ENCODE measurements around the gene CACNA2D3.

The CACNA2D3 gene

GRCh38 chr3:55007971-55008370 lies 885.6 kb downstream of the CACNA2D3 start:
- no peak for DNase-seq (ENCODE audit: low spot score)
- H2BK15ac ChIP-seq (ENCODE audit: low read length) = no peak overlapping the region
- H3K4ac ChIP-seq (ENCODE audit: low read length) = no peak overlapping the region
- H4K8ac ChIP-seq (ENCODE audit: low read depth, low read length) = no peak overlapping the region
- no peak overlapping the region for H3K4me3 ChIP-seq (ENCODE audit: low read length in 2 of 2)
- no peak overlapping the region for H2BK5ac ChIP-seq (ENCODE audit: low read length)
- H4K91ac ChIP-seq (ENCODE audit: low read depth, low read length, poor library complexity) = no peak overlapping the region
- H3K14ac ChIP-seq (ENCODE audit: low read length) = no peak overlapping the region
- H3K4me1 ChIP-seq (ENCODE audit: control insufficient read depth in 2 of 2, insufficient read depth in 1 of 2, low read depth in 1 of 2, low read length in 2 of 2) = peaks cover 0 to 4% of the 10 kb centered on the region in 2 donors
- H3K79me1 ChIP-seq (ENCODE audit: low read depth, low read length) = no peaks in the 10 kb centered on the region
- H2BK12ac ChIP-seq (ENCODE audit: low read length) = no peak overlapping the region
- H3K23ac ChIP-seq (ENCODE audit: low read depth, low read length, poor library complexity) = no peak overlapping the region
- no peak overlapping the region for H2AK5ac ChIP-seq (ENCODE audit: low read depth, low read length)
- H2BK120ac ChIP-seq (ENCODE audit: low read depth, low read length) = no peak overlapping the region
- WGBS, 2 donors (ENCODE audit: extremely low coverage in 2 of 2, insufficient read length in 2 of 2, insufficient replicate concordance in 1 of 2) = no CpG with 5 or more reads among the region's 1 CpG
- no peak overlapping the region for H3K4me2 ChIP-seq (ENCODE audit: insufficient read depth, low read length, poor library complexity, severe bottlenecking)
- no peak overlapping the region for H2AFZ ChIP-seq (ENCODE audit: low read length)
- H3K9ac ChIP-seq (ENCODE audit: low read depth, low read length, poor library complexity) = no peak overlapping the region
- H3K9me3 ChIP-seq (replicated peaks in 1 of 2; ENCODE audit: control insufficient read depth in 2 of 2, insufficient read depth in 1 of 2, low read depth in 1 of 2, low read length in 2 of 2) = no peaks in the 10 kb centered on the region
- H3K36me3 ChIP-seq (replicated peaks in 1 of 2; ENCODE audit: control insufficient read depth in 2 of 2, insufficient read depth in 2 of 2, low read length in 2 of 2) = no peaks in the 10 kb centered on the region
- H3K18ac ChIP-seq (ENCODE audit: low read length) = no peak overlapping the region
- no peak overlapping the region for H3K27ac ChIP-seq (replicated peaks; ENCODE audit: low read length)
- no peaks in the 10 kb centered on the region for H3K27me3 ChIP-seq (ENCODE audit: control insufficient read depth in 3 of 3, insufficient read depth in 3 of 3, low read depth in 1 of 3, low read length in 3 of 3)

GRCh38 chr3:55009372-55009771 lies 887.0 kb downstream of the CACNA2D3 start:
- no peak overlapping the region for H2BK5ac ChIP-seq (ENCODE audit: low read length)
- no peaks in the 10 kb centered on the region for H3K9me3 ChIP-seq (replicated peaks in 1 of 2; ENCODE audit: control insufficient read depth in 2 of 2, insufficient read depth in 1 of 2, low read depth in 1 of 2, low read length in 2 of 2)
- H4K8ac ChIP-seq (ENCODE audit: low read depth, low read length) = no peak overlapping the region
- no peak overlapping the region for H3K4me3 ChIP-seq (ENCODE audit: low read length in 2 of 2)
- H3K27me3 ChIP-seq (ENCODE audit: control insufficient read depth in 3 of 3, insufficient read depth in 3 of 3, low read depth in 1 of 3, low read length in 3 of 3) = no peaks in the 10 kb centered on the region
- H2AFZ ChIP-seq (ENCODE audit: low read length) = no peak overlapping the region
- peak overlapping the region; percentile 7 for H2BK12ac ChIP-seq (ENCODE audit: low read length)
- no peak overlapping the region for H3K18ac ChIP-seq (ENCODE audit: low read length)
- H2BK15ac ChIP-seq (ENCODE audit: low read length) = no peak overlapping the region
- no peak for DNase-seq (ENCODE audit: low spot score)
- H3K9ac ChIP-seq (ENCODE audit: low read depth, low read length, poor library complexity) = no peak overlapping the region
- H3K4me2 ChIP-seq (ENCODE audit: insufficient read depth, low read length, poor library complexity, severe bottlenecking) = no peak overlapping the region
- no peak overlapping the region for H3K27ac ChIP-seq (replicated peaks; ENCODE audit: low read length)
- H2AK5ac ChIP-seq (ENCODE audit: low read depth, low read length) = no peak overlapping the region
- no peak overlapping the region for H3K14ac ChIP-seq (ENCODE audit: low read length)
- H3K4ac ChIP-seq (ENCODE audit: low read length) = no peak overlapping the region
- H3K23ac ChIP-seq (ENCODE audit: low read depth, low read length, poor library complexity) = no peak overlapping the region
- no peaks in the 10 kb centered on the region for H3K79me1 ChIP-seq (ENCODE audit: low read depth, low read length)
- no peaks in the 10 kb centered on the region for H3K36me3 ChIP-seq (replicated peaks in 1 of 2; ENCODE audit: control insufficient read depth in 2 of 2, insufficient read depth in 2 of 2, low read length in 2 of 2)
- H3K4me1 ChIP-seq (ENCODE audit: control insufficient read depth in 2 of 2, insufficient read depth in 1 of 2, low read depth in 1 of 2, low read length in 2 of 2) = peaks cover 3 to 11% of the 10 kb centered on the region in 2 donors
- WGBS, 2 donors (ENCODE audit: extremely low coverage in 2 of 2, insufficient read length in 2 of 2, insufficient replicate concordance in 1 of 2) = no CpG with 5 or more reads among the region's 4 CpGs
- no peak overlapping the region for H4K91ac ChIP-seq (ENCODE audit: low read depth, low read length, poor library complexity)
- H2BK120ac ChIP-seq (ENCODE audit: low read depth, low read length) = no peak overlapping the region

GRCh38 chr3:55012091-55012490 lies 889.7 kb downstream of the CACNA2D3 start:
- H3K36me3 ChIP-seq (replicated peaks in 1 of 2; ENCODE audit: control insufficient read depth in 2 of 2, insufficient read depth in 2 of 2, low read length in 2 of 2) = no peaks in the 10 kb centered on the region
- H2AFZ ChIP-seq (ENCODE audit: low read length) = no peak overlapping the region
- no peak overlapping the region for H2AK5ac ChIP-seq (ENCODE audit: low read depth, low read length)
- H2BK12ac ChIP-seq (ENCODE audit: low read length) = no peak overlapping the region
- no peak overlapping the region for H3K27ac ChIP-seq (replicated peaks; ENCODE audit: low read length)
- no peak overlapping the region for H3K23ac ChIP-seq (ENCODE audit: low read depth, low read length, poor library complexity)
- no peak overlapping the region for H2BK15ac ChIP-seq (ENCODE audit: low read length)
- no peak overlapping the region for H3K9ac ChIP-seq (ENCODE audit: low read depth, low read length, poor library complexity)
- no peak overlapping the region for H4K8ac ChIP-seq (ENCODE audit: low read depth, low read length)
- H3K4me2 ChIP-seq (ENCODE audit: insufficient read depth, low read length, poor library complexity, severe bottlenecking) = no peak overlapping the region
- no peaks in the 10 kb centered on the region for H3K79me1 ChIP-seq (ENCODE audit: low read depth, low read length)
- no peak overlapping the region for H3K4ac ChIP-seq (ENCODE audit: low read length)
- no peaks in the 10 kb centered on the region for H3K9me3 ChIP-seq (replicated peaks in 1 of 2; ENCODE audit: control insufficient read depth in 2 of 2, insufficient read depth in 1 of 2, low read depth in 1 of 2, low read length in 2 of 2)
- H3K4me3 ChIP-seq (ENCODE audit: low read length in 2 of 2) = no peak overlapping the region
- no peak overlapping the region for H4K91ac ChIP-seq (ENCODE audit: low read depth, low read length, poor library complexity)
- no peak overlapping the region for H3K18ac ChIP-seq (ENCODE audit: low read length)
- no peak overlapping the region for H2BK120ac ChIP-seq (ENCODE audit: low read depth, low read length)
- DNase-seq (ENCODE audit: low spot score) = no peak
- H3K14ac ChIP-seq (ENCODE audit: low read length) = no peak overlapping the region
- no peaks in the 10 kb centered on the region for H3K27me3 ChIP-seq (ENCODE audit: control insufficient read depth in 3 of 3, insufficient read depth in 3 of 3, low read depth in 1 of 3, low read length in 3 of 3)
- H2BK5ac ChIP-seq (ENCODE audit: low read length) = no peak overlapping the region
- peaks cover 3 to 11% of the 10 kb centered on the region in 2 donors for H3K4me1 ChIP-seq (ENCODE audit: control insufficient read depth in 2 of 2, insufficient read depth in 1 of 2, low read depth in 1 of 2, low read length in 2 of 2)
- no CpG with 5 or more reads among the region's 4 CpGs for WGBS, 2 donors (ENCODE audit: extremely low coverage in 2 of 2, insufficient read length in 2 of 2, insufficient replicate concordance in 1 of 2)

GRCh38 chr3:55013145-55013925 lies 891.0 kb downstream of the CACNA2D3 start:
- H3K14ac ChIP-seq (ENCODE audit: low read length) = no peak overlapping the region
- no peak overlapping the region for H3K23ac ChIP-seq (ENCODE audit: low read depth, low read length, poor library complexity)
- peaks cover 3 to 11% of the 10 kb centered on the region in 2 donors for H3K4me1 ChIP-seq (ENCODE audit: control insufficient read depth in 2 of 2, insufficient read depth in 1 of 2, low read depth in 1 of 2, low read length in 2 of 2)
- H3K9me3 ChIP-seq (replicated peaks in 1 of 2; ENCODE audit: control insufficient read depth in 2 of 2, insufficient read depth in 1 of 2, low read depth in 1 of 2, low read length in 2 of 2) = no peaks in the 10 kb centered on the region
- no peak overlapping the region for H2BK5ac ChIP-seq (ENCODE audit: low read length)
- no peak overlapping the region for H3K4me3 ChIP-seq (ENCODE audit: low read length in 2 of 2)
- H3K27ac ChIP-seq (replicated peaks; ENCODE audit: low read length) = no peak overlapping the region
- H2AK5ac ChIP-seq (ENCODE audit: low read depth, low read length) = no peak overlapping the region
- no peaks in the 10 kb centered on the region for H3K27me3 ChIP-seq (ENCODE audit: control insufficient read depth in 3 of 3, insufficient read depth in 3 of 3, low read depth in 1 of 3, low read length in 3 of 3)
- no peak for DNase-seq (ENCODE audit: low spot score)
- H3K9ac ChIP-seq (ENCODE audit: low read depth, low read length, poor library complexity) = no peak overlapping the region
- H3K4ac ChIP-seq (ENCODE audit: low read length) = no peak overlapping the region
- no peak overlapping the region for H2BK15ac ChIP-seq (ENCODE audit: low read length)
- H4K91ac ChIP-seq (ENCODE audit: low read depth, low read length, poor library complexity) = no peak overlapping the region
- no peak overlapping the region for H3K18ac ChIP-seq (ENCODE audit: low read length)
- H4K8ac ChIP-seq (ENCODE audit: low read depth, low read length) = no peak overlapping the region
- H3K36me3 ChIP-seq (replicated peaks in 1 of 2; ENCODE audit: control insufficient read depth in 2 of 2, insufficient read depth in 2 of 2, low read length in 2 of 2) = no peaks in the 10 kb centered on the region
- WGBS, 2 donors (ENCODE audit: extremely low coverage in 2 of 2, insufficient read length in 2 of 2, insufficient replicate concordance in 1 of 2) = no CpG with 5 or more reads among the region's 5 CpGs
- no peak overlapping the region for H2AFZ ChIP-seq (ENCODE audit: low read length)
- H2BK12ac ChIP-seq (ENCODE audit: low read length) = peak overlapping the region; percentile 43
- no peak overlapping the region for H2BK120ac ChIP-seq (ENCODE audit: low read depth, low read length)
- H3K79me1 ChIP-seq (ENCODE audit: low read depth, low read length) = no peaks in the 10 kb centered on the region
- H3K4me2 ChIP-seq (ENCODE audit: insufficient read depth, low read length, poor library complexity, severe bottlenecking) = no peak overlapping the region

Measured in neuronal stem cell (in vitro differentiated cells).